Uterus (tissue), 4 donors: Measurements from ENCODE around the gene KRIT1. TPM values are rescaled to one million over a fixed set of nuclear protein-coding genes. Genes with fewer than 3 reads are reported as not detected.

Experiments used
- DNase-seq, 2 donors: peaks; one replicate each; pipeline ENCODE4 v3.0.0-alpha.2; 2019 to 2020
- H3K27ac ChIP-seq, 2 donors: fragments of 200-600 bp; sonication (generic); 1 replicate in 1 of 2; 2 replicates in 1 of 2; pipeline ENCODE4 v1.5.1; 2016 to 2018
- H3K27me3 ChIP-seq, 2 donors: fragments of 200-600 bp; sonication (generic); one replicate each; pipeline ENCODE4 v1.5.1; 2018 to 2019; ENCODE audit warnings: control low read depth in 1 of 2
- H3K36me3 ChIP-seq, 2 donors: fragments of 200-600 bp; sonication (generic); one replicate each; pipeline ENCODE4 v1.5.1; 2019; ENCODE audit warnings: control low read depth in 1 of 2
- H3K4me1 ChIP-seq, 2 donors: fragments of 200-600 bp; sonication (generic); one replicate each; pipeline ENCODE4 v1.5.1; 2018 to 2019; ENCODE audit warnings: control low read depth in 1 of 2
- H3K4me3 ChIP-seq, 2 donors: fragments of 200-600 bp; sonication (generic); 1 replicate in 1 of 2; 2 replicates in 1 of 2; pipeline ENCODE4 v1.5.1; 2018 to 2019; ENCODE audit warnings: mild to moderate bottlenecking in 1 of 2
- H3K9me3 ChIP-seq, 2 donors: fragments of 200-600 bp; sonication (generic); one replicate each; pipeline ENCODE4 v1.5.1; 2019; ENCODE audit warnings: control low read depth in 1 of 2
- CTCF ChIP-seq, 4 experiments: fragments of 200-600 bp in 2 of 4; fragments of 450-650 bp in 2 of 4; sonication (generic) in 2 of 4; IDR thresholded peaks; one replicate each; pipeline ENCODE4 v1.5.1; 2016 to 2019; ENCODE audit warnings: antibody characterized with exemption in 4 of 4, mild to moderate bottlenecking in 2 of 4, moderate library complexity in 1 of 4
- POLR2A ChIP-seq, 2 donors: fragments of 450-650 bp; IDR thresholded peaks; one replicate each; pipeline ENCODE4 v1.6.1; 2016; ENCODE audit warnings: antibody characterized with exemption in 2 of 2, mild to moderate bottlenecking in 1 of 2, moderate library complexity in 1 of 2
- intact Hi-C: fragments of 100-400 bp; cut with DNase I; formaldehyde crosslinking; loops from one replicate; pipeline ENCODE4 v1.15.1; 2023; ENCODE audit warnings: low total_unique reads
- total RNA-seq, 4 donors: library from RNA; depleted of rRNA in 3 of 4; stranded (reverse); fragments of >200 nt in 3 of 4; gene quantifications; one replicate each; pipeline versions ENCODE4 v1.1.0 to v1.2.4, GENCODE V29; 2014 to 2023
- donor health status: DM: yes; HTN: yes; CAD: no.

Gene KRIT1
- total RNA-seq, 4 donors from 2014 or later: 63.3 to 161 (median 101) TPM

- Histone ChIP-seq H3K27ac (peak overlapping the region; percentile 90 to 94), H3K9me3 (no peaks in the 10 kb centered on the region), H3K27me3 (no peaks in the 10 kb centered on the region), H3K36me3 (no peaks in the 10 kb centered on the region), H3K4me1 (peaks cover 0 to 4% of the 10 kb centered on the region in 2 donors), H3K4me3 (peak overlapping the region; percentile 92 to 99)
- intact Hi-C loops: no loop called here
- peak; percentile 16 to 21 for DNase-seq
- TF ChIP-seq CTCF (IDR thresholded peaks at IDR 0.05) (no peak), POLR2A (IDR thresholded peaks at IDR 0.05) (no peak)
Observed at GRCh38 chr7:92246360-92247101, 817 bp upstream of the KRIT1 start.

GRCh38 chr7:92244808-92245486, 767 bp downstream of the KRIT1 start:
- H3K9me3 ChIP-seq: no peaks in the 10 kb centered on the region
- H3K27me3 ChIP-seq: no peaks in the 10 kb centered on the region
- peak overlapping the region; percentile 90 to 94 for H3K27ac ChIP-seq
- peaks cover 0 to 4% of the 10 kb centered on the region in 2 donors for H3K4me1 ChIP-seq
- DNase-seq: no peak
- peaks cover 0 to 3% of the 10 kb centered on the region in 2 donors for H3K36me3 ChIP-seq
- intact Hi-C loops: no loop called here
- TF ChIP-seq POLR2A (IDR thresholded peaks at IDR 0.05): no peak
- TF ChIP-seq CTCF (IDR thresholded peaks at IDR 0.05): no peak
- H3K4me3 ChIP-seq: peak overlapping the region; percentile 92 to 99

GRCh38 chr7:92242972-92243371, 2.7 kb downstream of the KRIT1 start:
- intact Hi-C loops: no loop called here
- H3K4me3 ChIP-seq: no peak overlapping the region
- no peak for TF ChIP-seq CTCF (IDR thresholded peaks at IDR 0.05)
- TF ChIP-seq POLR2A (IDR thresholded peaks at IDR 0.05): no peak

GRCh38 chr7:92230547-92230946, 15.2 kb downstream of the KRIT1 start:
- no peak overlapping the region for H3K4me3 ChIP-seq
- H3K27me3 ChIP-seq: no peaks in the 10 kb centered on the region
- no peaks in the 10 kb centered on the region for H3K4me1 ChIP-seq
- H3K27ac ChIP-seq: no peak overlapping the region
- DNase-seq: no peak
- TF ChIP-seq POLR2A (IDR thresholded peaks at IDR 0.05): no peak
- no peak for TF ChIP-seq CTCF (IDR thresholded peaks at IDR 0.05)
- no peaks in the 10 kb centered on the region for H3K9me3 ChIP-seq
- H3K36me3 ChIP-seq: no peaks in the 10 kb centered on the region
- intact Hi-C loops: no loop called here

More at GRCh38 chr7:92242972-92243371, 2.7 kb downstream of the KRIT1 start:
- Histone ChIP-seq H3K27ac (no peak overlapping the region), H3K27me3 (no peaks in the 10 kb centered on the region), H3K36me3 (peaks cover 0 to 3% of the 10 kb centered on the region in 2 donors), H3K4me1 (peaks cover 0 to under 1% of the 10 kb centered on the region in 2 donors), H3K9me3 (no peaks in the 10 kb centered on the region)
- DNase-seq: no peak

- Histone ChIP-seq H3K9me3 (no peaks in the 10 kb centered on the region), H3K4me1 (no peaks in the 10 kb centered on the region), H3K4me3 (no peak overlapping the region), H3K27me3 (no peaks in the 10 kb centered on the region), H3K27ac (no peak overlapping the region), H3K36me3 (no peaks in the 10 kb centered on the region)
- TF ChIP-seq CTCF (IDR thresholded peaks at IDR 0.05) (no peak), POLR2A (IDR thresholded peaks at IDR 0.05) (no peak)
- intact Hi-C loops: no loop called here
- no peak for DNase-seq
Observed at GRCh38 chr7:92228742-92229141, 17.0 kb downstream of the KRIT1 start.
